ENCODE results near the gene SFT2D3. TPM values are rescaled to one million over a fixed set of nuclear protein-coding genes. Genes with fewer than 3 reads are reported as not detected.

SFT2D3 gene
- total RNA-seq, 1 experiment from 2014 or later: 12.2 TPM

DNA sequence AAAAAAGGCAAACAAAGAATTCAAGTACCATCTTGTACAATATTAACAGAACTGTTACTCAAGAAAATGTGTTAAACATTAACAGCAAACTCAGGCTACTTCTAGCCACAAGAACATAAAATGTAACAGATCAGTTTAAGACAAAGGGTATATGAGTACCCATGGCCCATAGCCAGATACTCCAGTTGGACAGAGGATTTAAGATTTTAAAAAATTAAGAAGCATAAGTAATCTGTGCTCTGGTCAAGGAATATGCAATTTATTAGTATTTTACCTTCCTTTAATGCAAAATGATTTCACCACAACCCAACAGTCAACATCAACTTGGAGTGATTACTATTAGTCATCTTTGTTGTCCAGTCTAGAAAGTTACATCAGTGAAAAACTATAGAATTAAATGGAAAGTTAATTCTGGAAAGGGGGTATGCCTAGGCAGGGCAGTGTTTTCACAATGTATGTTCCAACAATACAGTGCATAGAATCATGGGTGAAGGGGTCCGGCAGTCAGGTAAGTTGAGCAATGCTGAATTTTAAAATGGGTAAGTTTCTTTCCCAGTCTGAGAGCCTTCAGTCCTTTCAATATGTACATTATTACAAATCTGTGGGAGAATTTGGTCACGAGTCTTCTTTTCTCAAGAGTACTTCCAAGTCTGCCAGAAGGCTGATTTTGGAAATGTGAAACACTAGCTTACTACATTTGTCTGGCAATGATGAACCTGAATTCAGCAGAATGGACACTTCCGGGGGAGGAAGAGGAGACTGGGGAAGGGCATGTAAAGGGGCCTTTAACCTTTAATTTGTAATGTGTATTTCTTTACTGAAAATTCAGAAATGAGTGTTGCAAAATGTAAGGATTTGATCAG is 34.5 kb downstream of the SFT2D3 start:
- Mint-ChIP-seq H3K27me3 (ENCODE audit: insufficient read depth, unreplicated experiment) (no peaks in the 10 kb centered on the region), H3K36me3 (ENCODE audit: insufficient read depth, unreplicated experiment) (peaks cover 56% of the 10 kb centered on the region), H3K4me1 (ENCODE audit: low read depth, unreplicated experiment) (peaks cover 21% of the 10 kb centered on the region), H3K9me3 (ENCODE audit: unreplicated experiment) (no peaks in the 10 kb centered on the region), H3K27ac (ENCODE audit: unreplicated experiment) (peak overlapping the region; percentile 61), H3K4me3 (ENCODE audit: unreplicated experiment) (peak overlapping the region; percentile 26)
- CTCF ChIA-PET: no interaction called here
- POLR2A ChIA-PET: no interaction called here
- Histone ChIP-seq H3K9me3 (no peaks in the 10 kb centered on the region), H3K36me3 (ENCODE audit: control insufficient read depth, insufficient read depth, low read length) (0 out of 2 replicates have a peak, but pooled peaks cover 2% of the 10 kb centered on the region), H3K27me3 (replicated peaks; ENCODE audit: control insufficient read depth, insufficient read depth, low read length) (no peaks in the 10 kb centered on the region), H3K4me1 (peaks cover 39% of the 10 kb centered on the region), H3K4me3 (ENCODE audit: low read depth, low read length) (no peak overlapping the region)
- TF ChIP-seq, protein P1, sequence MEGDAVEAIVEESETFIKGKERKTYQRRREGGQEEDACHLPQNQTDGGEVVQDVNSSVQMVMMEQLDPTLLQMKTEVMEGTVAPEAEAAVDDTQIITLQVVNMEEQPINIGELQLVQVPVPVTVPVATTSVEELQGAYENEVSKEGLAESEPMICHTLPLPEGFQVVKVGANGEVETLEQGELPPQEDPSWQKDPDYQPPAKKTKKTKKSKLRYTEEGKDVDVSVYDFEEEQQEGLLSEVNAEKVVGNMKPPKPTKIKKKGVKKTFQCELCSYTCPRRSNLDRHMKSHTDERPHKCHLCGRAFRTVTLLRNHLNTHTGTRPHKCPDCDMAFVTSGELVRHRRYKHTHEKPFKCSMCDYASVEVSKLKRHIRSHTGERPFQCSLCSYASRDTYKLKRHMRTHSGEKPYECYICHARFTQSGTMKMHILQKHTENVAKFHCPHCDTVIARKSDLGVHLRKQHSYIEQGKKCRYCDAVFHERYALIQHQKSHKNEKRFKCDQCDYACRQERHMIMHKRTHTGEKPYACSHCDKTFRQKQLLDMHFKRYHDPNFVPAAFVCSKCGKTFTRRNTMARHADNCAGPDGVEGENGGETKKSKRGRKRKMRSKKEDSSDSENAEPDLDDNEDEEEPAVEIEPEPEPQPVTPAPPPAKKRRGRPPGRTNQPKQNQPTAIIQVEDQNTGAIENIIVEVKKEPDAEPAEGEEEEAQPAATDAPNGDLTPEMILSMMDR (IDR thresholded peaks at IDR 0.05; ENCODE audit: insufficient read depth in 1 of 2, low read depth in 1 of 2, low read length in 1 of 2, severe bottlenecking in 1 of 2, unreplicated experiment in 1 of 2): no peak
- peak in 1 of 2 experiments; percentile 17 for DNase-seq
- intact Hi-C loops (cut with micrococcal nuclease; ENCODE audit: unreplicated experiment): loop anchor here (1.0 kb wide), 1 partner anchor 35 kb away; no protein-coding TSS in a partner anchor
- BruUV-seq (replicated peaks): no TSS peak

DNA sequence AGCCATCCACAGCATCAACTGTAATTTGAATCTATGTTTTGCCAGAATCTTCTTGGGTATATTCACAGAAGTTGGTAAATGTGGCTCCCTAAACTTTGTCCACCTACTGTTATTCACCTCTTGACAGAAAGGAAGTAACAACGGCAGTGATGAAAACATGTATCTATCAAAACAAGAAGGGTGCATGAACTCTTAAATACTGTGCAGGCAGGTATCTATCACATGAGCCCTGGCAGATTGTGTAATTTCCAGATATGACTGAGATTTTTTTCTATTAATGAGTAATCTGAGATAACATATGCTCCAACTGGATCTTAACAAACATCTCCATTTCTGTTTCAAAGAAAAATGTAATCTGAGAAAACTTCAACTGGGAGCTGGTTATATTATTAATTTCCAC is 36.6 kb downstream of the SFT2D3 start:
- no TSS peak for BruUV-seq (replicated peaks)
- H3K4me3 Mint-ChIP-seq (ENCODE audit: unreplicated experiment): no peak overlapping the region
- Histone ChIP-seq H3K9me3 (no peaks in the 10 kb centered on the region), H3K36me3 (ENCODE audit: control insufficient read depth, insufficient read depth, low read length) (0 out of 2 replicates have a peak, but pooled peaks cover 3% of the 10 kb centered on the region), H3K4me3 (ENCODE audit: low read depth, low read length) (no peak overlapping the region), H3K27me3 (replicated peaks; ENCODE audit: control insufficient read depth, insufficient read depth, low read length) (no peaks in the 10 kb centered on the region), H3K4me1 (peaks cover 39% of the 10 kb centered on the region)
- CTCF ChIA-PET: no interaction called here
- H3K36me3 Mint-ChIP-seq (ENCODE audit: insufficient read depth, unreplicated experiment): peaks cover 71% of the 10 kb centered on the region
- H3K27ac Mint-ChIP-seq (ENCODE audit: unreplicated experiment): no peak overlapping the region
- DNase-seq: no peak
- intact Hi-C loops (cut with micrococcal nuclease; ENCODE audit: unreplicated experiment): no loop called here
- peaks cover 34% of the 10 kb centered on the region for H3K4me1 Mint-ChIP-seq (ENCODE audit: low read depth, unreplicated experiment)
- H3K27me3 Mint-ChIP-seq (ENCODE audit: insufficient read depth, unreplicated experiment): no peaks in the 10 kb centered on the region
- POLR2A ChIA-PET: no interaction called here
- H3K9me3 Mint-ChIP-seq (ENCODE audit: unreplicated experiment): no peaks in the 10 kb centered on the region
- TF ChIP-seq, protein P1 (IDR thresholded peaks at IDR 0.05; ENCODE audit: insufficient read depth in 1 of 2, low read depth in 1 of 2, low read length in 1 of 2, severe bottlenecking in 1 of 2, unreplicated experiment in 1 of 2): no peak

DNA sequence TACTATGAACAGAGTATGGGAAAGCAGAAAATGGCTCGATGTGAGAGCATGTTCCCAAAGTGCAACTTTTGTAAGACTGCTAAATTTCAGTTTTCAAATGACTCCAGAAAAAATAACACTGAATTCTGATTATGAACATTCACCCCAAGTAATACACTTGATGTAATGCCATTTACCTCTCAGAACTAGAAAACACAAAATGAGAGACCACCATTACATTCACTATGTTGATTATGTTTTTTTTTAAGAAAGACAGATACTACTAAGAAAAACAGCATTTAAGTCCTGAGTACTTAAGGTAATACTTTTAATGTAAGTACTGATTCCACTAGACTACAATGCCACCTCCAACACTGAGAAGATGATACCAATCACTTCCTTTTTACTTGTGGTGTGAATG is 38.5 kb downstream of the SFT2D3 start:
- no peaks in the 10 kb centered on the region for H3K9me3 Mint-ChIP-seq (ENCODE audit: unreplicated experiment)
- H3K36me3 Mint-ChIP-seq (ENCODE audit: insufficient read depth, unreplicated experiment): peaks cover 80% of the 10 kb centered on the region
- DNase-seq: no peak
- no peak overlapping the region for H3K27ac Mint-ChIP-seq (ENCODE audit: unreplicated experiment)
- TF ChIP-seq, protein P1 (IDR thresholded peaks at IDR 0.05; ENCODE audit: insufficient read depth in 1 of 2, low read depth in 1 of 2, low read length in 1 of 2, severe bottlenecking in 1 of 2, unreplicated experiment in 1 of 2): no peak
- peaks cover 3% of the 10 kb centered on the region; the same call in 1 of the 2 replicates for H3K36me3 ChIP-seq (ENCODE audit: control insufficient read depth, insufficient read depth, low read length)
- no peak overlapping the region for H3K4me3 Mint-ChIP-seq (ENCODE audit: unreplicated experiment)
- no peaks in the 10 kb centered on the region for H3K27me3 Mint-ChIP-seq (ENCODE audit: insufficient read depth, unreplicated experiment)
- BruUV-seq (replicated peaks): no TSS peak
- H3K4me1 Mint-ChIP-seq (ENCODE audit: low read depth, unreplicated experiment): peaks cover 30% of the 10 kb centered on the region
- ChIA-PET POLR2A (no interaction called here), CTCF (no interaction called here)
- peaks cover 31% of the 10 kb centered on the region for H3K4me1 ChIP-seq
- no peaks in the 10 kb centered on the region for H3K9me3 ChIP-seq
- no peak overlapping the region for H3K4me3 ChIP-seq (ENCODE audit: low read depth, low read length)
- intact Hi-C loops (cut with micrococcal nuclease; ENCODE audit: unreplicated experiment): no loop called here
- no peaks in the 10 kb centered on the region for H3K27me3 ChIP-seq (replicated peaks; ENCODE audit: control insufficient read depth, insufficient read depth, low read length)

Data from Caco-2 (cell line).